ENCODE measurements around the gene ZEB1.

ZEB1 gene
- 50.7 to 107 (median 62.5) reads per million in 4 experiments for total RNA-seq

DNA sequence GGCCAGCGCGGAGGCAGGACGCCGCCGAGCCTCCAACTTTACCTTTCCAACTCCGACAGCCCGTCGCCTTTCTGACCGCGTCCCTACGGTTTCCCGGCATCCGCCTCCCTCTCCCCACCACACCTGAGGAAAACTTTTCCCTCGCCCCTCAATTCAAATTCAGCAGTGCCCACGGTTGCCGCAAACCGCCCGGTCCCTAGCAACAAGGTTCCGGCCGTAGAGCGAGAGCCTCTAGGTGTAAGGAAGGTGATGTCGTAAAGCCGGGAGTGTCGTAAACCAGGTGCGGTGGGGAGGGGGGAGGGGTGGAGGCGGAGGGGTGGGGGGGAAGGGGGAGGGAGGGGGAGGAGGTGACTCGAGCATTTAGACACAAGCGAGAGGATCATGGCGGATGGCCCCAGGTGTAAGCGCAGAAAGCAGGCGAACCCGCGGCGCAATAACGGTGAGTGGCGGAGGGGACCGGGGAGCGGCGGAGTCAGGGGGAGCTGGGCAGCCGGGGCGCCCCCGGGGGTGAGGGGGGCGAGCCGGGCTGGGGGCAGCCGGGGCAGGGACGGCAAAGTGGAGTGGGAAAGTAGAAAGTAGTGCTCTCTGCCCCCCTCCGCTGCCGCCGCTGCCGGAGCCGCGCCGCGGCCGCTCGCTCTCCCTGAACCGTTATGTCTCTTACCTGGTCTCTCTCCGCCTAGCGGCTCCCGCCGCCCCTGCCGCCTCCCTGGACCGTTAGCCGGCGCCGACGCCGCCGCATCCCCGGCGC is at the start of gene ZEB1:
Gene ZEB1 (plus strand): TSS at position 363 of the 748 bp plus-strand sequence. CDS start 19 bp downstream, at position 382.
- peak; percentile 92 for DNase-seq

DNA sequence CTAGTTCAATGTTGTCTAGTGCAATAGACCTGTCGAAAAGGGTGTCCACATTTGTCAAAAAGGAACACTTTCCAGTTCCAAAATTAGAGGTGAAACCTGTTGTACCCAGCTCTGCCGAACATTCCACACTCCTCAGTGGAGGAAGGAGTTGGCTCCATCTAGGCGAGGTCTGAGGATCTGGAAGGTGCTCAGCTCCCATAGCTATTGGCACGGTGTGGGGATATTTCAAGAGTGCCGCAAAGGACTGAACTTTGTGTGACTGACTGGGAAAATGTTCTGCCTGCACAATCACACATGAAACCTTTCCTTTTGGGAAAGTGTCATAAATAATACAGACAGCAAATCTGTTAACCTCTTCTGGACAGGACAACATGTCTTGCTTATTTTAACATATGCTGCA is 48.1 kb upstream of the ZEB1 start:
- DNase-seq, result no peak

- DNase-seq, result no peak
Measured at GRCh38 chr10:31272841-31273240, 46.2 kb upstream of the ZEB1 start.

DNA sequence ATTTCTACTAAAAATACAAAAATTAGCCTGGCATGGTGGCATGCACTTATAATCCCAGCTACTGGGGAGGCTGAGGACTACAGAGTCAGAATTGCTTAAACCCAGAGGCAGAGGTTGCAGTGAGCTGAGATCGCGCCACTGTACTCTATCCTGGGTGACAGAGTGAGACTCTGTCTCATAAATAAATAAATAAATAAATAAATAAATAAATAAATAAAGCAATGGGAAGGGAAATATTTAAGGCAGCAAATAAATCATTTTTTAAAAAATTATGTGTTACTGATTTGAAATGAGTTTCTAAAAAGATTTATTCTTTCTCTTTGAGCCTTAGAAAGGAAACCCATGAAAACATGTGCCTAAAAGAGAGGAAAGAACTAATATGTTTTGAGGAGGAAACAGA is 45.2 kb upstream of the ZEB1 start:
- DNase-seq, result no peak

DNA sequence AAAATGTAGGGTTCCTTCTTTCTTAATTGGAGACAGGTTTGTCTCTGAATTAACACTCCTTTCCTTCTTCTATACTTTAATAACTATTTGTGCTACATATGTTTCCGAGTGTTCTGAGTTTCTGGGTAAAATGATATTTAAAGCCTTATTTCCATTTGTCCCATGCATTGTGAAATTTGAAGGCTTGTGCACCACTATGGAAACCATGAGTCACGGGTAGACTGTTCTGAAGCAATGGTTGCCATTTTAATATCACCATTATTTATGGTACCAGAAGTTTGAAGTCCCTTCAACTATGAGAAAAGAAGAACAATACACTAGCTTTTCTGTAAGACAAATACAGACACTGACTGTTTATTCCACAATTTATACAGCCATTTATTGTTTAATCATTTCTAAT is 44.7 kb upstream of the ZEB1 start:
- no peak for DNase-seq

- no peak for DNase-seq
Measured at GRCh38 chr10:31278279-31278941, 40.6 kb upstream of the ZEB1 start.

- no peak for DNase-seq
Measured at GRCh38 chr10:31280972-31281371, 38.0 kb upstream of the ZEB1 start.

DNA sequence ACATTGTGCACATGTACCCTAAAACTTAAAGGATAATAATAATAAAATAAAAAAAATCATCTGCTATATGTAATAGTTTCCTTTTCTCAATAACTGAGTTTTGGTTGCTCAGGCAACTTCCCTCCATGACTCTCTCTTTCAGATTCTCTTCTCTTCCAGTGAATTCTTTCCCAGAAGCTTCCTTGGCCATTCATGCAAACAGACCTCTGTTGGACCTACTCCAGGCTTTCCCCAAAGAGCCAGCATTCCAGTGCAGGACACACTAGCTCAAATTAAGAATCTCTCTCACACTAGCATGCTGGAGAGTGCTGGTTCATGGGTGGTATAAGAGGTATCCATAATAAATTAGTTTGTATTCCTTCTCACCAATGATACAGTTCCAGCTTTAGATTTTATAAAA is 31.0 kb upstream of the ZEB1 start:
- DNase-seq, result no peak

DNA sequence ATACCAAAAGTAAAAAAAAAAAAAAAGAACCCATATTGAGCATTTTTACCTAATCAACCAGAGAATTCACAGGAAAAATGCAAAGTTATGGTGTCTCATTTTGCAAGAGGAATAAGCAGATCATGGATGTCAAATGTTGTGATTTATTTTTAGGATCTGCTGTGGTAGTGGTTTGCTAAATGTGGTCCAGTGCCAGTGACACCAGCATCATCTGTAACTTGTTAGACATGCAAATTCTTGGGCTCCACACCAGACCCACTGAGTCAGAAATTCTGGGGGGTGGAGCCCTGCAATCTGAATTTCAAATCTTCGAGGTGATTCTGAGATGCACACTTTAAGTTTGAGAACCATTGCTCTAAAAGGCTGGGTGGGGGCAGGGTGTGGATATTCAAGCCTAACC is 30.1 kb upstream of the ZEB1 start:
- DNase-seq, result no peak

GRCh38 chr10:31290386-31290785 is 28.6 kb upstream of the ZEB1 start:
- no peak for DNase-seq

DNA sequence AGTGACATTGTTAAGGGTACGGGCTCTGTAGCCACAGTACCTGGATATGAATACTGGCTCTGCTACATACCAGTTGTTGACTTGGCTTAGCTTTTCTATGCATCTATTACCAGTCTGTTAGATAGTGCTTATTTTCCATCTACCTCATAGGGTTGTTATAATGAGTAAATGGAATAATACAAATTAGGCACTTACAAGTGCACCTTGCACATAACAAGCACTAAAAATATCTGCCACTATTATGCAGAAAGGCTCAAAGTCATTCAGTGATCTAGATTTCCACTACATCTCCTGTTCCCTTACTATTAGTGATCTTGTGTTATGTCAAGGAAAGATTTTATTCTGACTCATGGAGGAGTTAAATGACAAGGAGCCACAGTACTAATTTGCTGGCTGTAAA is 27.9 kb upstream of the ZEB1 start:
- no peak for DNase-seq

GRCh38 chr10:31294558-31294957 is 24.5 kb upstream of the ZEB1 start:
- no peak for DNase-seq

- DNase-seq, result no peak
Measured at GRCh38 chr10:31296754-31297153, 22.3 kb upstream of the ZEB1 start.

DNA sequence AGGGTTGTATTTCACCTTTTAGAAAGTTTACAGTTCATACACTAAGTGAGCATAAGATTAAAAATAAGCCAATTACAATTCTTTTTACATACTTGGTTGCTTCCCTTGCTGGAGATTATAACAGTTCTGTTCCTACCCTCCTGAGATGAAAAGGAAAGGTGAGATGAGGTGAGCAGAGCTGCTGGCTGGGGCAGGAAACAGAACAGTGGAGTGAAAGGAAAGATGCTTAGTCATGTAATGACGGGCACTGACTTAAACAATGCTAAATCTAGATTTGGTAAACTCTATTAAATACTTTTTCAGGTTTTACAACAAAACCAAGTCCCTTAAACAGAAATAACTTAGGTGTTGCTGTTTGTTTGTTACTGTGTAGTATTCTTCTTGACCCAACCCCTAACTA is 19.9 kb upstream of the ZEB1 start:
- no peak for DNase-seq

DNA sequence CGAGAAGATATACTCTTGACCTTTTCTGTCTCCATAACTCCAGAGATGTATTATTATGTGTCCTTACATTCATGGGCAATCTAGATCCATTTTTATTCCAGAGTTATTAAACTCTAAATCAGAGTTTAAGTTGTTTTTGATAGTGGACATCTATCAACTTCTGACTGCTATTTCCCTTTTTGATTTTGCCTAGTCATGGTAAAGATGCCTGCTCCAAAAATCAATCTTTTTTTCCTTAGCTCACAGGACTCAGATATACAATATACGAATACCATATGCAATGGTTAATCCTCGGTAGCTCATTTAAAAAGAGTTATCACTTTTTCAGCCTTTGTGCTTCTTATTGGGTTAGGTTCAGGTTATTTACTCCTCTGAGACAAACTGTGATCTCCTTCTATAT is 15.8 kb upstream of the ZEB1 start:
- no peak for DNase-seq

DNA sequence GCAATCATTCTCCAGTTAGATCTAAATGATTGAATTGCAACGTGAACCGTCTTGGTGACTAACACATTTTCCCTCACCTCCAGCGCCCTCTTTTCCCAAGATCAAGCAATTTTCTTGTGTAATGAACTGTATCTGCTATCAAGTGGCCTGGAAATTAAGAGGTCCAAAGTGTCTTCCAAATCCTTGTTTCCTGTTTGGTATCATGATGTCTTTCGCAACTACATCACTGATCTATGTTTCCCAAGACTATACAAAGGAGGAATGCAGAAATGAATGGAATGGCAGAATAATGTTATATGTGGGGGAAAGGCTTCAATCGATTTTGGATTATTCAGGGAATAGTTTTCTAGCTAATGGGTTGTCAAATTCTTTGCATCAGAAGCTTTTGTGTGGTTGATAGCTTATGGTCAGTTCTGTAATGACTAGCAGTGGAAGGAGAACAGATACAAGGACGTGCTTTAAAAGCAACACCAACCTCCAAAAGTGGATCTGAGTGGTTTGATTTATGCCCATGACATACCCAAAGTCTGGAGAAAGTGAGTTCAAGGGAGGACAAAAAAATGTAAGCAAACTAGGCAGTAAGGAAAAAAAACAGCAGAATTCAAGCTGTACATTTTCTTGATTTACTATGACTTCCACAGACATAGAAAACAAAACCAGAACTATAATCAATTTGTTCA is 14.6 kb upstream of the ZEB1 start:
- no peak for DNase-seq

DNA sequence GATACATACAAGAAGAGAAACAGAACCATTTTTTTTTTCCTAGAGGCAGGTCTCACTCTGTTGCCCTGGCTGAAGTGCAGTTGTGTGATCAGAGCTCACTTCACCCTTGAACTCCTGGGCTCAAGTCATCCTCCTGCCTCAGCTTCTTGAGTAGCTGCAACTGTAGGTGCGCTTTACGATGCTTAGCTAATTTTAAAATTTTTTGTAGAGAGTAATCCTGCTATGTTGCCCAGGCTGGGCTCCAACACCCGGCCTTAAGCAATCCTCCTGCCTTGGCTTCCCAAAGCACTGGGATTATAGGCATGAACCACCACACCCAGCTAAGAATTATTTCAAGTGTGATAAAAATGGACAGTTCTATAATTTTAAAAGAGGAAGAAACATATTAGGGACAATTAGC is 5.6 kb upstream of the ZEB1 start:
- no peak for DNase-seq

DNA sequence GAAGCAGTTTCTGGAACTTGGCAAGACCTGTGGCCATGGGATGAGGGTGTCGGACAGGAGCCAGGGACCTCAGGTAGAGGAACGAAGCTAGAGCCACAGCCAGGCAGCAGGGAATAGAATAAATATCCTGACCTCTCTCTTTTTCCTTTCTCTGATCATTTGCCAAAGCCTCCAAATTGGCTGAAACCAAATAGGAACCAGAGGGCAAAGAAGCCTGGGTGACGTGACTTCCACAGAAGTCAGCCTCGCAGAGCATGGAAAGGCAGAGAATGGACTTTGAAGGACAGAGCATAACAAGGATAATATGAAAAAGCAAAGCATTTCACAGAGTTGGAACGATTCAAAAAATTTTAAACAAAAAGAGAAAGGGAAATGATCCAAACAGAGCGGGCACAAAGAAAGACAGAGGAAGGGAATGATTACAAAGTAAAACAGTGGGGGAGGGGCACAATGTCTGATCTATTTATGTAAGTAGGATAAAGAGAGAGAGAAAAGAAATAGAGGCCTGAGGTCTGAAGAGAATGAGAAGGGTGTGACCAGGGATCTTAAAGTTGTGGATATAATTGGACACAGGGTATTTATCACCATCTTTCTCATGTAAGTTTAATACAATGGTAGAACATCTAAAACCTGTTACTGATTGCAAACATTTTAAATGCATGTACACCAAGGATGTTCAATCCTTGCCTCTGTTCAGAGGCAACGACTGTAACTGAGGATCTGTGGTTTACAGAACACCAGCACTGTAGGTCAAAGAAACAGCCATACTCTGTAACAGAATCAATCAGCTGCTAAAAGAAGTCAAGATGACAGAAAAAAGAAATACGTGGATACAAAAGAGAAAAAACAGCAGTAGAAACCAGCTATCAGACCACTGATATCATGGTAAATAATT is 4.5 kb upstream of the ZEB1 start:
- no peak for DNase-seq

DNA sequence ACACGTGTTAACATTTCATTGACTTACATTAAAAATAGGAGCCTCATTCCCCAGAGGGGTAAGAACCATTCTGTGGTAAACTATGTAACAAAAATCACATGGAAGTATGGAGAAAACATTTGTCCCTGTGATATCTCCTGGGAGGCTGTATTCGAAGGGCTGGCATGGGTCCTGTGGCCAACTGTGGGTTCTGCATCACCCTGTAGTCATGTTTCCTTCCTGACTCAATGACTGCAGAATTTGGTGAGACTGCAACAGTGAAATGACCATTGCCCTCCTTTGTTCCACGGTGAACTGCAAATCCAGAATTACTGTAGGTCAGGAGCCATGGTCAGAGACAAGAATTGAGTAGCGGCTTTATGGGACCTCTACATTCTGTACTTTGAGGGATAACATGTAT is 3.6 kb upstream of the ZEB1 start:
- no peak for DNase-seq

DNA sequence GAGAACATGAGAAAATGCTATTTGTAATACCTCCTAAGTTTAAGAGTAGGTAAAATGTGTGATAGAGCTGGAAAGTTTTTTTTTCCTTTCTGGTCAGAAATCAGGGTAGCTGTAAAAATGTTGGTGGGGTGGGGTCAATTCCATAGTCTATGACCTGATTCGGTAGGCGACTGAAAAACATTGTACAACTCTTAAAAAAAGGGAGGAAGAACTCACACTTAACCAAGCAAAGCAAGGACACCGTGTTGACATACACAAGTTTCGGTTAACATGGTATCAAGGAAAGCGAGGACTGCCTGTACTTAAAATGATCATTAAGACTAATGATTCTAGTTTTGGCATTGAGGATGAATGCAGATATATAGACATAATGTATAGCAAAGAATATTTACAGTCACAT is 1.8 kb upstream of the ZEB1 start:
- DNase-seq, result no peak

DNA sequence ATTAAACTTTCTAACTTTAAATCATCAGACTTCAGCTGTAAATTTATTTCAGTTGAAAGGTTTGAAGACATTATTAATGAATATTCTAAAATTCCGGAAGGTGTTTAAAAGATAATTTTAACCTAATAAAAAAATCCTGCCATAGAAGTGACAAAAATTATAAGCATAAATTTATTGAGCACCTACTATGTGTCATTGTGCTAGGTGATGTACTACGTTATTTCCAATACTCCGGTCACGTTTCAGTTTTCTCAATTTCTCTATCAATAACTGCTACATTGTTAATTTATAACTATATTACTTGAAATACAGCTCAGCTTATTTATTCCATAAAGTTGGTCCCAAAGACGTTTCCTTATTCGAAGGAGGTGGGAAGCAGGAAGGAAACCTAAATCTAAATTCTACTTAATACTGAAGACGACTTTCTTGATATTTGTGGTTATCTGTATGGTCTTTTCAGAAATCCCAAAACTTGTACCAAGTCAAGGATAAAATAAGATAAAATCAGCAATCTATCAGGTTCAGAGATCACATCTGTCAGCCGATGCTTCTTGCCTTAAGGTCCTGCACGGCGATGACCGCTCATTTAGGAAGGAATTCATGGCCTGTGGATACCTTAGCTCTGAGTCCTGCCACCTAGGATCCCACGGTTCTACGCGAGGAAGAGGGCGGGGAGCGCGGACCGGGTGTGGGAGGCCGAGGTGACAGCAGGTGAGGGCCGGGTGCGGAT is 1.2 kb upstream of the ZEB1 start:
- DNase-seq, result no peak

GRCh38 chr10:31318382-31318853 is 598 bp upstream of the ZEB1 start:
- DNase-seq, result peak; percentile 70
